K562 (cell line): ENCODE results near the gene HOXB7.

Experiments
- CHD4 ChIP-seq: fragments of 200-600 bp; sonication (generic); IDR thresholded peaks from 3 replicates; pipeline ENCODE4 v1.6.1; 2012; ENCODE audit warnings: low read depth, mild to moderate bottlenecking, mixed read lengths, low read length, inconsistent platforms; ENCODE audit not compliant: insufficient read depth, insufficient replicate concordance, poor library complexity, severe bottlenecking
- LCOR ChIP-seq: sonication (generic); formaldehyde crosslinking; IDR thresholded peaks from 2 replicates; pipeline ENCODE4 v1.8.0; 2022; ENCODE audit warnings: mild to moderate bottlenecking, missing genetic modification reagents
- NR2C2 ChIP-seq, 2 experiments: fragments of 200-800 bp in 1 of 2; sonication (Bioruptor generic) in 1 of 2; sonication (generic) in 1 of 2; formaldehyde crosslinking in 1 of 2; IDR thresholded peaks; 2 replicates each; pipeline versions ENCODE4 v1.6.1 to v1.8.0; 2016 to 2022; ENCODE audit warnings: mild to moderate bottlenecking in 1 of 2, missing compliant biosample characterization in 1 of 2, missing genetic modification characterization in 1 of 2, missing genetic modification reagents in 1 of 2
- PHF21A ChIP-seq: fragments of 450-650 bp; IDR thresholded peaks from 2 replicates; pipeline ENCODE4 v1.6.1; 2017; ENCODE audit warnings: low read depth, borderline replicate concordance
- RAD51 ChIP-seq: fragments of 450-650 bp; IDR thresholded peaks from 2 replicates; pipeline ENCODE4 v1.7.1; 2016; ENCODE audit warnings: low read depth, mild to moderate bottlenecking, borderline replicate concordance
- SP1 ChIP-seq: sonication (generic); formaldehyde crosslinking; IDR thresholded peaks from 2 replicates; pipeline ENCODE4 v1.8.1; 2022; ENCODE audit warnings: mild to moderate bottlenecking, missing genetic modification reagents
- SPI1 ChIP-seq: IDR thresholded peaks from 2 replicates; pipeline ENCODE4 v1.6.1; 2011; ENCODE audit warnings: low read depth, low read length, control low read depth, borderline replicate concordance
- TARDBP ChIP-seq: fragments of 450-650 bp; IDR thresholded peaks from 2 replicates; pipeline ENCODE4 v1.6.1; 2016
- ZNF695 ChIP-seq: fragments of 450-650 bp; formaldehyde crosslinking; IDR thresholded peaks from 2 replicates; pipeline ENCODE4 v1.4.0; 2020; ENCODE audit warnings: mild to moderate bottlenecking, moderate library complexity
- TF ChIP-seq, protein P1 (sequence below), 3 experiments: IDR thresholded peaks in 2 of 3; conservative IDR thresholded peaks in 1 of 3; 2 replicates each; pipeline ENCODE4 v1.5.1; 2011 to 2012; ENCODE audit warnings: low read length in 3 of 3, mild to moderate bottlenecking in 3 of 3, control low read depth in 2 of 3, improper control_type of control experiment in 1 of 3, inconsistent platforms in 1 of 3, low read depth in 1 of 3, mixed read lengths in 1 of 3, moderate library complexity in 1 of 3; ENCODE audit not compliant: insufficient read depth in 2 of 3
- TF ChIP-seq, protein P2 (sequence below): sonication (generic); formaldehyde crosslinking; IDR thresholded peaks from 2 replicates; pipeline ENCODE4 v1.4.0; 2020; ENCODE audit warnings: mild to moderate bottlenecking, missing genetic modification reagents
- TF ChIP-seq, protein P3 (sequence below): sonication (generic); formaldehyde crosslinking; IDR thresholded peaks from 2 replicates; pipeline ENCODE4 v1.8.1; 2022; ENCODE audit warnings: missing genetic modification reagents
- TF ChIP-seq, protein P4 (sequence below): fragments of 250-450 bp; sonication (Bioruptor Pico); IDR thresholded peaks from 2 replicates; pipeline ENCODE4 v1.4.0; 2020; ENCODE audit warnings: mild to moderate bottlenecking, moderate library complexity
- TF ChIP-seq, protein P5 (sequence below): sonication (generic); formaldehyde crosslinking; IDR thresholded peaks from 2 replicates; pipeline ENCODE4 v1.8.1; 2023; ENCODE audit warnings: mild to moderate bottlenecking, missing genetic modification reagents

DNA sequence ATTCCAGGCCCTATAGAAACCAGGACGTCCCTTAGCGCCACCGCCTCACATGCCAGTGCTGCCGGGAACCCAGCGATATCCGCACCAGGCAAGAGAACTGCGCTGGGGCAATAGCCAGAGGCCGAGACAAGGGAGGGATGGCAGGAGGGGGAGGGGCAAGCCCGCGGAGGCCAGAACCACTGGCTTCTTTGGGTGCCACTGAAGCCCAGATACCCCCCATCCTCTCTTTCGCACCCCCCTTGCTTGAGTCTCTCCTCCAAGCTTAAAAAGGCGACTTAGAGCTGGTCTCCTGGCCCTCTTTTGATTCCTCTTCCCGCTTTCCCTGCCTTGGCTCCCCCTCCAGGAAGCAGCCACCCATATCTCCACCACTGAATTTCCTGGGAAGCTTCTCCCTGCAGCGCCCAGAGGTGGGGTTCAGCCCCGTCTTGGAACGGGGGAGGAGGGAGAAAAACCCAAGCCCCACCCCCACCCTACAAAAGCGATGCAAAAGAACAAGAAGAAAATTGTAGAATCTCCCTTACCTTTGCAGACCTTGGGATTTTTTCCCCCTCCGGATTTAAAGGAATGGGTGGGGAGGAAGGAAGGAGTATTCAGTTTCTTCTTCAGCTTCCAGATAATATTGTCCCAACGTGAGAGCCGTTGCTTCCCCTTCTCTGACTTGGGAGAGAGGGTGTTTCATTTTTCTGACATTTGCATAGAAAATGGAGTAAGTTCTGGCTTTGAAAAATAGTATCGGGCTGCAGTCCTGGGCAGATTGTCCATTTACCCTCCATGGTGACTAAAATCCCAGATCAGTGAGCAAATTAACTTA, 6.7 kb downstream of the HOXB7 start:
- TF ChIP-seq, protein P1, sequence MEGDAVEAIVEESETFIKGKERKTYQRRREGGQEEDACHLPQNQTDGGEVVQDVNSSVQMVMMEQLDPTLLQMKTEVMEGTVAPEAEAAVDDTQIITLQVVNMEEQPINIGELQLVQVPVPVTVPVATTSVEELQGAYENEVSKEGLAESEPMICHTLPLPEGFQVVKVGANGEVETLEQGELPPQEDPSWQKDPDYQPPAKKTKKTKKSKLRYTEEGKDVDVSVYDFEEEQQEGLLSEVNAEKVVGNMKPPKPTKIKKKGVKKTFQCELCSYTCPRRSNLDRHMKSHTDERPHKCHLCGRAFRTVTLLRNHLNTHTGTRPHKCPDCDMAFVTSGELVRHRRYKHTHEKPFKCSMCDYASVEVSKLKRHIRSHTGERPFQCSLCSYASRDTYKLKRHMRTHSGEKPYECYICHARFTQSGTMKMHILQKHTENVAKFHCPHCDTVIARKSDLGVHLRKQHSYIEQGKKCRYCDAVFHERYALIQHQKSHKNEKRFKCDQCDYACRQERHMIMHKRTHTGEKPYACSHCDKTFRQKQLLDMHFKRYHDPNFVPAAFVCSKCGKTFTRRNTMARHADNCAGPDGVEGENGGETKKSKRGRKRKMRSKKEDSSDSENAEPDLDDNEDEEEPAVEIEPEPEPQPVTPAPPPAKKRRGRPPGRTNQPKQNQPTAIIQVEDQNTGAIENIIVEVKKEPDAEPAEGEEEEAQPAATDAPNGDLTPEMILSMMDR (IDR thresholded peaks at IDR 0.05 in 2 of 3, conservative IDR thresholded peaks at IDR 0.05 in 1 of 3; ENCODE audit: insufficient read depth in 2 of 3, low read depth in 1 of 3, low read length in 3 of 3) = no peak
- no peak for TF ChIP-seq PHF21A
- TF ChIP-seq, protein P2, sequence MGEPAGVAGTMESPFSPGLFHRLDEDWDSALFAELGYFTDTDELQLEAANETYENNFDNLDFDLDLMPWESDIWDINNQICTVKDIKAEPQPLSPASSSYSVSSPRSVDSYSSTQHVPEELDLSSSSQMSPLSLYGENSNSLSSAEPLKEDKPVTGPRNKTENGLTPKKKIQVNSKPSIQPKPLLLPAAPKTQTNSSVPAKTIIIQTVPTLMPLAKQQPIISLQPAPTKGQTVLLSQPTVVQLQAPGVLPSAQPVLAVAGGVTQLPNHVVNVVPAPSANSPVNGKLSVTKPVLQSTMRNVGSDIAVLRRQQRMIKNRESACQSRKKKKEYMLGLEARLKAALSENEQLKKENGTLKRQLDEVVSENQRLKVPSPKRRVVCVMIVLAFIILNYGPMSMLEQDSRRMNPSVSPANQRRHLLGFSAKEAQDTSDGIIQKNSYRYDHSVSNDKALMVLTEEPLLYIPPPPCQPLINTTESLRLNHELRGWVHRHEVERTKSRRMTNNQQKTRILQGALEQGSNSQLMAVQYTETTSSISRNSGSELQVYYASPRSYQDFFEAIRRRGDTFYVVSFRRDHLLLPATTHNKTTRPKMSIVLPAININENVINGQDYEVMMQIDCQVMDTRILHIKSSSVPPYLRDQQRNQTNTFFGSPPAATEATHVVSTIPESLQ = no peak
- TF ChIP-seq CHD4 = no peak
- TF ChIP-seq SP1 (CRISPR knock-in tag) = no peak
- TF ChIP-seq ZNF695 (CRISPR knock-in tag) = no peak
- TF ChIP-seq, protein P3, sequence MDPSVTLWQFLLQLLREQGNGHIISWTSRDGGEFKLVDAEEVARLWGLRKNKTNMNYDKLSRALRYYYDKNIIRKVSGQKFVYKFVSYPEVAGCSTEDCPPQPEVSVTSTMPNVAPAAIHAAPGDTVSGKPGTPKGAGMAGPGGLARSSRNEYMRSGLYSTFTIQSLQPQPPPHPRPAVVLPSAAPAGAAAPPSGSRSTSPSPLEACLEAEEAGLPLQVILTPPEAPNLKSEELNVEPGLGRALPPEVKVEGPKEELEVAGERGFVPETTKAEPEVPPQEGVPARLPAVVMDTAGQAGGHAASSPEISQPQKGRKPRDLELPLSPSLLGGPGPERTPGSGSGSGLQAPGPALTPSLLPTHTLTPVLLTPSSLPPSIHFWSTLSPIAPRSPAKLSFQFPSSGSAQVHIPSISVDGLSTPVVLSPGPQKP (CRISPR knock-in tag) = no peak
- TF ChIP-seq, protein P4, sequence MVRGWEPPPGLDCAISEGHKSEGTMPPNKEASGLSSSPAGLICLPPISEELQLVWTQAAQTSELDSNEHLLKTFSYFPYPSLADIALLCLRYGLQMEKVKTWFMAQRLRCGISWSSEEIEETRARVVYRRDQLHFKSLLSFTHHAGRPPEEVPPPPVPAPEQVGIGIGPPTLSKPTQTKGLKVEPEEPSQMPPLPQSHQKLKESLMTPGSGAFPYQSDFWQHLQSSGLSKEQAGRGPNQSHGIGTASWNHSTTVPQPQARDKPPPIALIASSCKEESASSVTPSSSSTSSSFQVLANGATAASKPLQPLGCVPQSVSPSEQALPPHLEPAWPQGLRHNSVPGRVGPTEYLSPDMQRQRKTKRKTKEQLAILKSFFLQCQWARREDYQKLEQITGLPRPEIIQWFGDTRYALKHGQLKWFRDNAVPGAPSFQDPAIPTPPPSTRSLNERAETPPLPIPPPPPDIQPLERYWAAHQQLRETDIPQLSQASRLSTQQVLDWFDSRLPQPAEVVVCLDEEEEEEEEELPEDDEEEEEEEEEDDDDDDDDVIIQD (CRISPR knock-in tag) = no peak
- no peak for TF ChIP-seq LCOR (CRISPR knock-in tag)
- no peak for TF ChIP-seq NR2C2 (CRISPR knock-in tag; IDR thresholded peaks at IDR 0.05)
- no peak for TF ChIP-seq NR2C2 (tag; IDR thresholded peaks at IDR 0.05)
- TF ChIP-seq, protein P5, sequence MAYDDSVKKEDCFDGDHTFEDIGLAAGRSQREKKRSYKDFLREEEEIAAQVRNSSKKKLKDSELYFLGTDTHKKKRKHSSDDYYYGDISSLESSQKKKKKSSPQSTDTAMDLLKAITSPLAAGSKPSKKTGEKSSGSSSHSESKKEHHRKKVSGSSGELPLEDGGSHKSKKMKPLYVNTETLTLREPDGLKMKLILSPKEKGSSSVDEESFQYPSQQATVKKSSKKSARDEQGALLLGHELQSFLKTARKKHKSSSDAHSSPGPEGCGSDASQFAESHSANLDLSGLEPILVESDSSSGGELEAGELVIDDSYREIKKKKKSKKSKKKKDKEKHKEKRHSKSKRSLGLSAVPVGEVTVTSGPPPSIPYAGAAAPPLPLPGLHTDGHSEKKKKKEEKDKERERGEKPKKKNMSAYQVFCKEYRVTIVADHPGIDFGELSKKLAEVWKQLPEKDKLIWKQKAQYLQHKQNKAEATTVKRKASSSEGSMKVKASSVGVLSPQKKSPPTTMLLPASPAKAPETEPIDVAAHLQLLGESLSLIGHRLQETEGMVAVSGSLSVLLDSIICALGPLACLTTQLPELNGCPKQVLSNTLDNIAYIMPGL (CRISPR knock-in tag) = no peak
- TF ChIP-seq SPI1 = no peak
- no peak for TF ChIP-seq TARDBP
- no peak for TF ChIP-seq RAD51
